Tongue (tissue), 2 donors: ENCODE measurements around the gene PHEX. TPM values are rescaled to one million over a fixed set of nuclear protein-coding genes. Genes with fewer than 3 reads are reported as not detected.

Source experiments
- DNase-seq: peaks from one replicate; pipeline ENCODE4 v3.0.0-alpha.2; 2015
- total RNA-seq: library from RNA; depleted of rRNA; stranded (reverse); fragments of >200 nt; gene quantifications from one replicate; pipeline ENCODE4 v1.2.3, GENCODE V29; 2014

The PHEX gene
- 0.31 TPM for total RNA-seq

GRCh38 chrX:22032084-22032483 is at the start of gene PHEX:
Gene PHEX (plus strand): TSS chrX:22032325. CDS start chrX:22033006, 681 bp downstream.
- no peak for DNase-seq

GRCh38 chrX:21985332-21985777 is 46.8 kb upstream of the PHEX start:
- peak; percentile 82 for DNase-seq

- no peak for DNase-seq
Measured at GRCh38 chrX:21986596-21986995, 45.5 kb upstream of the PHEX start.

- DNase-seq, result no peak
Measured at GRCh38 chrX:21989384-21989783, 42.7 kb upstream of the PHEX start.

GRCh38 chrX:21990832-21991231 is 41.3 kb upstream of the PHEX start:
- no peak for DNase-seq

GRCh38 chrX:21991504-21991903 is 40.6 kb upstream of the PHEX start:
- DNase-seq, result no peak

- no peak for DNase-seq
Measured at GRCh38 chrX:21993265-21993664, 38.9 kb upstream of the PHEX start.

- no peak for DNase-seq
Measured at GRCh38 chrX:21996872-21997455, 35.2 kb upstream of the PHEX start.

- DNase-seq, result no peak
Measured at GRCh38 chrX:21998037-21998436, 34.1 kb upstream of the PHEX start.

GRCh38 chrX:22004866-22005265 is 27.3 kb upstream of the PHEX start:
- no peak for DNase-seq

GRCh38 chrX:22012051-22012450 is 20.1 kb upstream of the PHEX start:
- no peak for DNase-seq

- DNase-seq, result no peak
Measured at GRCh38 chrX:22012931-22013330, 19.2 kb upstream of the PHEX start.

- peak; percentile 30 for DNase-seq
Measured at GRCh38 chrX:22015139-22015750, 16.9 kb upstream of the PHEX start.

- peak; percentile 84 for DNase-seq
Measured at GRCh38 chrX:22021751-22022324, 10.3 kb upstream of the PHEX start.

- DNase-seq, result no peak
Measured at GRCh38 chrX:22024577-22024976, 7.5 kb upstream of the PHEX start.

- no peak for DNase-seq
Measured at GRCh38 chrX:22025751-22026150, 6.4 kb upstream of the PHEX start.

- no peak for DNase-seq
Measured at GRCh38 chrX:22026731-22027130, 5.4 kb upstream of the PHEX start.

- no peak for DNase-seq
Measured at GRCh38 chrX:22032506-22032905, 381 bp downstream of the PHEX start.

GRCh38 chrX:22033818-22034217 is 1.7 kb downstream of the PHEX start:
- no peak for DNase-seq

- DNase-seq, result no peak
Measured at GRCh38 chrX:22035236-22035635, 3.1 kb downstream of the PHEX start.

GRCh38 chrX:22037225-22037624 is 5.1 kb downstream of the PHEX start:
- DNase-seq, result no peak

- no peak for DNase-seq
Measured at GRCh38 chrX:22037911-22038537, 5.9 kb downstream of the PHEX start.

- no peak for DNase-seq
Measured at GRCh38 chrX:22039541-22039940, 7.4 kb downstream of the PHEX start.

GRCh38 chrX:22040184-22040583 is 8.1 kb downstream of the PHEX start:
- DNase-seq, result no peak
